IPS-18a (cell line): ENCODE measurements around the gene PEG3.
"Not testable (repeated sequence)": the region's sequence is repeated elsewhere in the genome, so short reads cannot be mapped to it uniquely, and the experiment has no call there.

Experiments used
- H3K27ac ChIP-seq: one replicate; pipeline ENCODE4 v1.5.1; 2013; ENCODE audit warnings: low read length
- H3K27me3 ChIP-seq: one replicate; pipeline ENCODE4 v1.6.1; 2013; ENCODE audit warnings: mild to moderate bottlenecking, low read length; ENCODE audit not compliant: control insufficient read depth, insufficient read depth
- H3K36me3 ChIP-seq: one replicate; pipeline ENCODE4 v1.6.1; 2013; ENCODE audit warnings: low read depth, low read length; ENCODE audit not compliant: control insufficient read depth
- H3K4me1 ChIP-seq: one replicate; pipeline ENCODE4 v1.6.1; 2013; ENCODE audit warnings: low read depth, low read length; ENCODE audit not compliant: control insufficient read depth
- H3K4me3 ChIP-seq: one replicate; pipeline ENCODE4 v1.5.1; 2013; ENCODE audit warnings: low read length
- H3K9ac ChIP-seq: one replicate; pipeline ENCODE4 v1.6.1; 2013; ENCODE audit warnings: mild to moderate bottlenecking, low read length, moderate library complexity
- H3K9me3 ChIP-seq: one replicate; pipeline ENCODE4 v1.6.1; 2013; ENCODE audit warnings: low read depth, low read length; ENCODE audit not compliant: control insufficient read depth

Gene PEG3

GRCh38 chr19:56864443-56865125, 24.1 kb upstream of the PEG3 start:
- H3K27ac ChIP-seq, result no peak overlapping the region

GRCh38 chr19:56862741-56863140, 22.2 kb upstream of the PEG3 start:
- H3K27ac ChIP-seq, result no peak overlapping the region

More at GRCh38 chr19:56864443-56865125, 24.1 kb upstream of the PEG3 start:
- H3K9ac ChIP-seq, result no peak overlapping the region
- H3K4me3 ChIP-seq, result no peak overlapping the region
- H3K4me1 ChIP-seq, result no peaks in the 10 kb centered on the region
- no peaks in the 10 kb centered on the region for H3K36me3 ChIP-seq
- H3K27me3 ChIP-seq, result no peaks in the 10 kb centered on the region
- H3K9me3 ChIP-seq, result peaks cover 76% of the 10 kb centered on the region

GRCh38 chr19:56860409-56860808, 19.9 kb upstream of the PEG3 start:
- peaks cover 75% of the 10 kb centered on the region for H3K9me3 ChIP-seq
- H3K9ac ChIP-seq, H3K36me3 ChIP-seq, H3K4me1 ChIP-seq, H3K27me3 ChIP-seq, H3K4me3 ChIP-seq, H3K27ac ChIP-seq: not testable (repeated sequence)

More at GRCh38 chr19:56862741-56863140, 22.2 kb upstream of the PEG3 start:
- peaks cover 74% of the 10 kb centered on the region for H3K9me3 ChIP-seq
- no peak overlapping the region for H3K9ac ChIP-seq
- no peaks in the 10 kb centered on the region for H3K4me1 ChIP-seq
- H3K36me3 ChIP-seq, result no peaks in the 10 kb centered on the region
- no peak overlapping the region for H3K4me3 ChIP-seq
- H3K27me3 ChIP-seq, result no peaks in the 10 kb centered on the region

GRCh38 chr19:56858026-56858425, 17.5 kb upstream of the PEG3 start:
- Histone ChIP-seq H3K27ac (no peak overlapping the region), H3K4me3 (no peak overlapping the region), H3K4me1 (no peaks in the 10 kb centered on the region), H3K27me3 (no peaks in the 10 kb centered on the region), H3K9me3 (peaks cover 64% of the 10 kb centered on the region), H3K9ac (no peak overlapping the region), H3K36me3 (no peaks in the 10 kb centered on the region)

- H3K27me3 ChIP-seq, result no peaks in the 10 kb centered on the region
- H3K4me3 ChIP-seq, result no peak overlapping the region
- H3K4me1 ChIP-seq, result no peaks in the 10 kb centered on the region
- H3K36me3 ChIP-seq, result no peaks in the 10 kb centered on the region
- peaks cover 56% of the 10 kb centered on the region for H3K9me3 ChIP-seq
- no peak overlapping the region for H3K9ac ChIP-seq
- no peak overlapping the region for H3K27ac ChIP-seq
Measured at GRCh38 chr19:56856822-56857221, 16.3 kb upstream of the PEG3 start.

- not testable (repeated sequence) for H3K27me3 ChIP-seq, H3K36me3 ChIP-seq, H3K9ac ChIP-seq, H3K4me3 ChIP-seq, H3K27ac ChIP-seq, H3K4me1 ChIP-seq
- H3K9me3 ChIP-seq, result peaks cover 58% of the 10 kb centered on the region
Measured at GRCh38 chr19:56852361-56852760, 11.8 kb upstream of the PEG3 start.

- Histone ChIP-seq H3K27me3 (no peaks in the 10 kb centered on the region), H3K36me3 (no peaks in the 10 kb centered on the region), H3K4me3 (no peak overlapping the region), H3K4me1 (no peaks in the 10 kb centered on the region), H3K9me3 (peaks cover 79% of the 10 kb centered on the region), H3K27ac (no peak overlapping the region), H3K9ac (no peak overlapping the region)
Measured at GRCh38 chr19:56848166-56848565, 7.6 kb upstream of the PEG3 start.

- H3K27me3 ChIP-seq, result no peaks in the 10 kb centered on the region
- H3K27ac ChIP-seq, result no peak overlapping the region
- no peaks in the 10 kb centered on the region for H3K4me1 ChIP-seq
- no peaks in the 10 kb centered on the region for H3K36me3 ChIP-seq
- no peak overlapping the region for H3K9ac ChIP-seq
- H3K9me3 ChIP-seq, result peaks cover 91% of the 10 kb centered on the region
- H3K4me3 ChIP-seq, result no peak overlapping the region
Measured at GRCh38 chr19:56842412-56842811, 1.9 kb upstream of the PEG3 start.

GRCh38 chr19:56841193-56841543, 642 bp upstream of the PEG3 start:
- Histone ChIP-seq H3K36me3 (no peaks in the 10 kb centered on the region), H3K27ac (no peak overlapping the region), H3K9me3 (peaks cover 91% of the 10 kb centered on the region), H3K27me3 (no peaks in the 10 kb centered on the region), H3K9ac (no peak overlapping the region), H3K4me3 (no peak overlapping the region), H3K4me1 (no peaks in the 10 kb centered on the region)

GRCh38 chr19:56839652-56840450, 675 bp downstream of the PEG3 start:
- no peak overlapping the region for H3K4me3 ChIP-seq
- no peaks in the 10 kb centered on the region for H3K27me3 ChIP-seq
- no peaks in the 10 kb centered on the region for H3K36me3 ChIP-seq
- no peaks in the 10 kb centered on the region for H3K4me1 ChIP-seq
- no peak overlapping the region for H3K9ac ChIP-seq
- H3K9me3 ChIP-seq, result peaks cover 91% of the 10 kb centered on the region
- no peak overlapping the region for H3K27ac ChIP-seq

- Histone ChIP-seq H3K9ac (no peak overlapping the region), H3K4me3 (no peak overlapping the region), H3K36me3 (no peaks in the 10 kb centered on the region), H3K27me3 (no peaks in the 10 kb centered on the region), H3K9me3 (peaks cover 91% of the 10 kb centered on the region), H3K27ac (no peak overlapping the region), H3K4me1 (no peaks in the 10 kb centered on the region)
Measured at GRCh38 chr19:56838909-56839651, 1.4 kb downstream of the PEG3 start.
